HepG2 (cell line): Measurements from ENCODE around the gene NEIL1. TPM values are rescaled to one million over a fixed set of nuclear protein-coding genes. Genes with fewer than 3 reads are reported as not detected.

ENCODE experiments used
- CREM ChIP-seq, 2 experiments: sonication (generic) in 1 of 2; formaldehyde crosslinking in 1 of 2; IDR thresholded peaks; 2 replicates each; pipeline versions ENCODE4 v1.4.0 to v1.6.1; 2016 to 2020; ENCODE audit warnings: antibody characterized with exemption in 1 of 2, mild to moderate bottlenecking in 1 of 2, missing genetic modification reagents in 1 of 2
- FOXK1 ChIP-seq: sonication (generic); formaldehyde crosslinking; IDR thresholded peaks from 2 replicates; pipeline ENCODE4 v1.4.0; 2020; ENCODE audit warnings: low read depth, missing genetic modification reagents, borderline replicate concordance
- HDAC1 ChIP-seq: sonication (generic); formaldehyde crosslinking; IDR thresholded peaks from 2 replicates; pipeline ENCODE4 v1.5.1; 2020; ENCODE audit warnings: mild to moderate bottlenecking, missing genetic modification reagents
- LCORL ChIP-seq, 2 experiments: fragments of 450-650 bp in 1 of 2; sonication (generic) in 1 of 2; formaldehyde crosslinking in 1 of 2; IDR thresholded peaks; 2 replicates each; pipeline versions ENCODE4 v1.5.0 to v1.6.1; 2017 to 2020; ENCODE audit warnings: antibody characterized with exemption in 1 of 2, missing genetic modification reagents in 1 of 2
- MAFG ChIP-seq: sonication (generic); formaldehyde crosslinking; IDR thresholded peaks from 2 replicates; pipeline ENCODE4 v1.5.1; 2020; ENCODE audit warnings: mild to moderate bottlenecking, missing genetic modification reagents
- NPAS2 ChIP-seq: sonication (generic); formaldehyde crosslinking; IDR thresholded peaks from 2 replicates; pipeline ENCODE4 v1.8.0; 2022; ENCODE audit warnings: mild to moderate bottlenecking, missing genetic modification reagents, borderline replicate concordance
- PAWR ChIP-seq: sonication (generic); formaldehyde crosslinking; IDR thresholded peaks from 2 replicates; pipeline ENCODE4 v1.4.0; 2020; ENCODE audit warnings: missing genetic modification reagents, mild to moderate bottlenecking, borderline replicate concordance
- PPARG ChIP-seq: conservative IDR thresholded peaks from 2 replicates; pipeline ENCODE4 v1.6.1; 2016; ENCODE audit warnings: missing biosample characterization, missing genetic modification reagents
- TFDP1 ChIP-seq: IDR thresholded peaks from 2 replicates; pipeline ENCODE4 v1.6.1; 2016; ENCODE audit warnings: missing compliant biosample characterization, missing genetic modification reagents, borderline replicate concordance
- THAP11 ChIP-seq: IDR thresholded peaks from 2 replicates; pipeline ENCODE4 v1.6.1; 2016; ENCODE audit warnings: missing biosample characterization, missing genetic modification reagents
- ZBED4 ChIP-seq: sonication (generic); formaldehyde crosslinking; IDR thresholded peaks from 2 replicates; pipeline ENCODE4 v1.4.0; 2020; ENCODE audit warnings: missing genetic modification reagents, borderline replicate concordance
- ZBTB7A ChIP-seq: sonication (generic); formaldehyde crosslinking; IDR thresholded peaks from 2 replicates; pipeline ENCODE4 v1.8.0; 2022; ENCODE audit warnings: mild to moderate bottlenecking, missing genetic modification reagents
- ZFP90 ChIP-seq: sonication (generic); formaldehyde crosslinking; IDR thresholded peaks from 2 replicates; pipeline ENCODE4 v1.8.0; 2022; ENCODE audit warnings: missing genetic modification reagents, mild to moderate bottlenecking, inconsistent platforms, borderline replicate concordance
- ZNF256 ChIP-seq: sonication (generic); formaldehyde crosslinking; conservative IDR thresholded peaks from 2 replicates; pipeline ENCODE4 v1.4.0; 2020; ENCODE audit warnings: missing genetic modification reagents
- ZNF276 ChIP-seq: sonication (generic); formaldehyde crosslinking; IDR thresholded peaks from 2 replicates; pipeline ENCODE4 v1.4.0; 2020; ENCODE audit warnings: mild to moderate bottlenecking, low read depth, missing genetic modification reagents
- ZNF350 ChIP-seq: sonication (generic); formaldehyde crosslinking; IDR thresholded peaks from 2 replicates; pipeline ENCODE4 v1.4.0; 2020; ENCODE audit warnings: mild to moderate bottlenecking, low read depth, missing genetic modification reagents, borderline replicate concordance
- ZNF546 ChIP-seq: sonication (generic); formaldehyde crosslinking; conservative IDR thresholded peaks from 2 replicates; pipeline ENCODE4 v1.8.1; 2023; ENCODE audit warnings: mild to moderate bottlenecking, missing genetic modification reagents
- polyA plus RNA-seq, 8 experiments: library from polyadenylated mRNA; depleted of rRNA in 3 of 8; stranded (reverse) in 7 of 8; unstranded in 1 of 8; fragments of >200 nt; fragmentation: Illumina TruSeq in 4 of 8; extraction: Trizol in 4 of 8; gene quantifications; 2 replicates each; pipeline versions ENCODE4 v1.2.1 to v1.2.3, GENCODE V29; 2011 to 2016; ENCODE audit warnings: low read depth in 4 of 8, missing spikeins in 1 of 8, mixed read lengths in 1 of 8; ENCODE audit not compliant: insufficient read depth in 1 of 8
- total RNA-seq, 5 experiments: library from RNA; depleted of rRNA; stranded (reverse); fragments of >200 nt; fragmentation: Illumina TruSeq; extraction: Trizol; gene quantifications; 2 replicates each; pipeline ENCODE4 v1.2.3, GENCODE V29; 2016; ENCODE audit warnings: low read depth in 1 of 5
- TF ChIP-seq, protein P1 (sequence below): IDR thresholded peaks from 2 replicates; pipeline ENCODE4 v1.6.1; 2018; ENCODE audit warnings: missing genetic modification reagents
- TF ChIP-seq, protein P2 (sequence below): sonication (generic); formaldehyde crosslinking; IDR thresholded peaks from 2 replicates; pipeline ENCODE4 v1.4.0; 2020; ENCODE audit warnings: missing genetic modification reagents

Gene NEIL1
- total and polyA plus RNA-seq, 2 of the 13 experiments (the other 11 are each of a cell fraction or from before 2014, with no cell fraction given): 10.4 to 15.5 TPM

DNA sequence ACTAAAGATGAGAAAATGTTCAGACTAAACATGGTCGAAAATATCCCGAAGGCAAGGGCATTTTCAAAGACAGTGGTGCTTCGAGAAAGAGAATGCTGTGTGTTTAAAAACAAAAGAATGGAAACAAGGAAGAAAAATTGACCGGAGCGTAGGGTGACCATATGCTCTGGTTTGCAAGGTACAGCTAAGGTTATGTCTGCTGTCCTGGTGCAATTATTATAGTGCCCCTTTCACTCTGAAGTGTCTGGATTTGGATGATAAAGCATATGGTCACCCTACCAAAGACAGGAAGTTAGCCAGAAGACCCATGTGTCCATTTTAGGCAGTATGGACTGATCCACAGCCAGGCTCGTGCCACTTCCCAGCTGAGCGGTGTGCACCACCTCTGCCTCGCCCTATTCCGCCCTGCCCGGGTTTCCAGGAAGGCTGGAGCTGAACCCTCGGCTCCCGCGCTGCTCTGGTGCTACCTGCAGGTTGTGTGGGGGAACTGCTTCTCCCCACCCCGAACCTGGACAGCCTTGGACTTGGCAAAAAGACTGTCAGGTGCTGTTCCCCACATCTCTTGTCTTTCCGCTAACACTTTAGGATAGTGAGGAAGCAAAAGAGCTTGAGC, 39.0 kb upstream of the NEIL1 start (continued):
- TF ChIP-seq ZBTB7A (CRISPR knock-in tag): no peak
- TF ChIP-seq TFDP1 (CRISPR knock-in tag): peak; percentile 51; the same call in 1 of the 2 replicates
- peak; percentile 75 for TF ChIP-seq ZFP90
- TF ChIP-seq ZNF546 (CRISPR knock-in tag): no peak
- TF ChIP-seq THAP11: no peak
- no peak for TF ChIP-seq ZNF276 (CRISPR knock-in tag)
- TF ChIP-seq, protein P1, sequence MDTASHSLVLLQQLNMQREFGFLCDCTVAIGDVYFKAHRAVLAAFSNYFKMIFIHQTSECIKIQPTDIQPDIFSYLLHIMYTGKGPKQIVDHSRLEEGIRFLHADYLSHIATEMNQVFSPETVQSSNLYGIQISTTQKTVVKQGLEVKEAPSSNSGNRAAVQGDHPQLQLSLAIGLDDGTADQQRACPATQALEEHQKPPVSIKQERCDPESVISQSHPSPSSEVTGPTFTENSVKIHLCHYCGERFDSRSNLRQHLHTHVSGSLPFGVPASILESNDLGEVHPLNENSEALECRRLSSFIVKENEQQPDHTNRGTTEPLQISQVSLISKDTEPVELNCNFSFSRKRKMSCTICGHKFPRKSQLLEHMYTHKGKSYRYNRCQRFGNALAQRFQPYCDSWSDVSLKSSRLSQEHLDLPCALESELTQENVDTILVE: no peak
- no peak for TF ChIP-seq HDAC1 (CRISPR knock-in tag)
- TF ChIP-seq FOXK1 (CRISPR knock-in tag): no peak
- TF ChIP-seq ZNF256 (CRISPR knock-in tag): no peak
- TF ChIP-seq, protein P2, sequence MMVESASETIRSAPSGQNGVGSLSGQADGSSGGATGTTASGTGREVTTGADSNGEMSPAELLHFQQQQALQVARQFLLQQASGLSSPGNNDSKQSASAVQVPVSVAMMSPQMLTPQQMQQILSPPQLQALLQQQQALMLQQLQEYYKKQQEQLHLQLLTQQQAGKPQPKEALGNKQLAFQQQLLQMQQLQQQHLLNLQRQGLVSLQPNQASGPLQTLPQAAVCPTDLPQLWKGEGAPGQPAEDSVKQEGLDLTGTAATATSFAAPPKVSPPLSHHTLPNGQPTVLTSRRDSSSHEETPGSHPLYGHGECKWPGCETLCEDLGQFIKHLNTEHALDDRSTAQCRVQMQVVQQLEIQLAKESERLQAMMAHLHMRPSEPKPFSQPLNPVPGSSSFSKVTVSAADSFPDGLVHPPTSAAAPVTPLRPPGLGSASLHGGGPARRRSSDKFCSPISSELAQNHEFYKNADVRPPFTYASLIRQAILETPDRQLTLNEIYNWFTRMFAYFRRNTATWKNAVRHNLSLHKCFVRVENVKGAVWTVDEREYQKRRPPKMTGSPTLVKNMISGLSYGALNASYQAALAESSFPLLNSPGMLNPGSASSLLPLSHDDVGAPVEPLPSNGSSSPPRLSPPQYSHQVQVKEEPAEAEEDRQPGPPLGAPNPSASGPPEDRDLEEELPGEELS (CRISPR knock-in tag): 0 out of 2 replicates have a peak, but pooled peaks have one; percentile 16
- no peak for TF ChIP-seq NPAS2 (CRISPR knock-in tag)
- TF ChIP-seq MAFG (CRISPR knock-in tag): no peak
- TF ChIP-seq PPARG (CRISPR knock-in tag): no peak
- no peak for TF ChIP-seq PAWR (CRISPR knock-in tag)
- no peak for TF ChIP-seq LCORL (IDR thresholded peaks at IDR 0.05)
- TF ChIP-seq LCORL (CRISPR knock-in tag; IDR thresholded peaks at IDR 0.05): 0 out of 2 replicates have a peak, but pooled peaks have one; percentile 29
- no peak for TF ChIP-seq ZNF350 (CRISPR knock-in tag)
- no peak for TF ChIP-seq ZBED4 (CRISPR knock-in tag)
- TF ChIP-seq CREM (IDR thresholded peaks at IDR 0.05): no peak
- TF ChIP-seq CREM (CRISPR knock-in tag; IDR thresholded peaks at IDR 0.05): no peak
